Left kidney (tissue), 8 donors: Measurements from ENCODE around the gene THSD7A. TPM values are rescaled to one million over a fixed set of nuclear protein-coding genes. Genes with fewer than 3 reads are reported as not detected.

Experiments used
- DNase-seq: peaks from one replicate; pipeline ENCODE4 v3.0.0-alpha.2; 2013
- long read RNA-seq, 8 donors: transcript quantifications; one replicate each; lab custom pipeline, GENCODE V29; 2026
- polyA plus RNA-seq: library from polyadenylated mRNA; unstranded; fragments of 120-200 nt; gene quantifications from one replicate; pipeline ENCODE4 v1.2.1, GENCODE V29; 2013; ENCODE audit not compliant: insufficient read length

The THSD7A gene
- 86.9 TPM for polyA plus RNA-seq
- long read RNA-seq, donor 1, partial matches to known transcripts, result 6 of 8 reads
- long read RNA-seq, donor 1, other reads (novel, unspliced or antisense), result 0 of 8 reads
- long read RNA-seq, donor 2, partial matches to known transcripts, result 10 of 11 reads
- long read RNA-seq, donor 2, other reads (novel, unspliced or antisense), result 0 of 11 reads
- long read RNA-seq, donor 3, partial matches to known transcripts, result 29 of 29 reads
- long read RNA-seq, donor 3, other reads (novel, unspliced or antisense), result 0 of 29 reads
- long read RNA-seq, donor 4, result 0 reads
- long read RNA-seq, donor 5, partial matches to known transcripts, result 6 of 7 reads
- long read RNA-seq, donor 5, other reads (novel, unspliced or antisense), result 0 of 7 reads
- long read RNA-seq, donor 6, partial matches to known transcripts, result 18 of 18 reads
- long read RNA-seq, donor 6, other reads (novel, unspliced or antisense), result 0 of 18 reads
- long read RNA-seq, donor 7, partial matches to known transcripts, result 13 of 15 reads
- long read RNA-seq, donor 7, other reads (novel, unspliced or antisense), result 0 of 15 reads
- long read RNA-seq, donor 8, partial matches to known transcripts, result 0 of 1 reads
- long read RNA-seq, donor 8, other reads (novel, unspliced or antisense), result 0 of 1 reads

GRCh38 chr7:11831736-11832495 lies at the start of gene THSD7A:
TSS of gene THSD7A (minus strand) at chr7:11832198. CDS start at chr7:11831946, 252 bp downstream.
- DNase-seq, result peak; percentile 60

GRCh38 chr7:11881680-11882079 lies 49.7 kb upstream of the THSD7A start:
- DNase-seq, result no peak

- DNase-seq, result no peak
Measured at GRCh38 chr7:11875635-11876034, 43.6 kb upstream of the THSD7A start.

GRCh38 chr7:11865671-11866070 lies 33.7 kb upstream of the THSD7A start:
- no peak for DNase-seq

GRCh38 chr7:11858622-11859302 lies 26.8 kb upstream of the THSD7A start:
- DNase-seq, result no peak

GRCh38 chr7:11858026-11858425 lies 26.0 kb upstream of the THSD7A start:
- DNase-seq, result no peak

GRCh38 chr7:11848251-11848650 lies 16.3 kb upstream of the THSD7A start:
- DNase-seq, result no peak

- DNase-seq, result no peak
Measured at GRCh38 chr7:11847336-11847735, 15.3 kb upstream of the THSD7A start.

- DNase-seq, result no peak
Measured at GRCh38 chr7:11846361-11846955, 14.5 kb upstream of the THSD7A start.

- DNase-seq, result no peak
Measured at GRCh38 chr7:11843113-11843765, 11.2 kb upstream of the THSD7A start.

- no peak for DNase-seq
Measured at GRCh38 chr7:11841657-11842056, 9.7 kb upstream of the THSD7A start.

- no peak for DNase-seq
Measured at GRCh38 chr7:11835260-11835659, 3.3 kb upstream of the THSD7A start.

GRCh38 chr7:11833431-11833830 lies 1.4 kb upstream of the THSD7A start:
- DNase-seq, result no peak

GRCh38 chr7:11831156-11831735 lies 752 bp downstream of the THSD7A start:
- peak; percentile 52 for DNase-seq

GRCh38 chr7:11830582-11831155 lies 1.3 kb downstream of the THSD7A start:
- DNase-seq, result peak; percentile 34

- DNase-seq, result no peak
Measured at GRCh38 chr7:11829954-11830353, 2.0 kb downstream of the THSD7A start.

GRCh38 chr7:11819947-11820346 lies 12.1 kb downstream of the THSD7A start:
- no peak for DNase-seq

- DNase-seq, result no peak
Measured at GRCh38 chr7:11819271-11819670, 12.7 kb downstream of the THSD7A start.

GRCh38 chr7:11818281-11818680 lies 13.7 kb downstream of the THSD7A start:
- no peak for DNase-seq

- no peak for DNase-seq
Measured at GRCh38 chr7:11817111-11817740, 14.8 kb downstream of the THSD7A start.
